GM23338 (cell line): Measurements from ENCODE around the gene PPP2R5E. TPM values are rescaled to one million over a fixed set of nuclear protein-coding genes. Genes with fewer than 3 reads are reported as not detected.
A peak's percentile ranks its signal among the peaks of the same experiment; 100 is the strongest.

Source experiments
- ATAC-seq: fragments of 200-7000 bp; cut with Tn5 transposase; 3 replicates; pipeline ENCODE4 v1.9.1; 2020
- DNase-seq: peaks from one replicate; pipeline ENCODE4 v3.0.0-alpha.2; 2015; ENCODE audit warnings: low spot score
- H2AFZ ChIP-seq: fragments of 200-600 bp; sonication (generic); 2 replicates; pipeline ENCODE4 v1.8.0; 2016; ENCODE audit warnings: antibody characterized with exemption, mild to moderate bottlenecking, moderate library complexity
- H3F3A ChIP-seq: fragments of 200-600 bp; sonication (generic); replicated peaks from 2 replicates; pipeline ENCODE4 v1.8.0; 2017; ENCODE audit warnings: antibody characterized with exemption, mixed run types, low read depth
- H3K27ac ChIP-seq: fragments of 200-600 bp; sonication (generic); 2 replicates; pipeline ENCODE4 v1.6.1; 2016; ENCODE audit warnings: low read depth
- H3K27me3 ChIP-seq: fragments of 200-600 bp; sonication (generic); 2 replicates; pipeline ENCODE4 v1.8.0; 2016; ENCODE audit warnings: mild to moderate bottlenecking, mixed run types, moderate library complexity; ENCODE audit not compliant: insufficient read depth
- H3K36me3 ChIP-seq: fragments of 200-600 bp; sonication (generic); 2 replicates; pipeline ENCODE4 v1.8.0; 2016; ENCODE audit warnings: mild to moderate bottlenecking; ENCODE audit not compliant: insufficient read depth
- H3K4me1 ChIP-seq: fragments of 200-600 bp; sonication (generic); 2 replicates; pipeline ENCODE4 v1.8.0; 2016; ENCODE audit warnings: mild to moderate bottlenecking, moderate library complexity; ENCODE audit not compliant: insufficient read depth
- H3K4me2 ChIP-seq: fragments of 200-600 bp; sonication (generic); 2 replicates; pipeline ENCODE4 v1.7.1; 2017; ENCODE audit warnings: mixed run types
- H3K4me3 ChIP-seq: fragments of 200-600 bp; sonication (generic); 2 replicates; pipeline ENCODE4 v1.6.1; 2016; ENCODE audit warnings: mixed run types
- H3K79me2 ChIP-seq: fragments of 200-600 bp; sonication (generic); replicated peaks from 2 replicates; pipeline ENCODE4 v1.8.0; 2017; ENCODE audit warnings: mild to moderate bottlenecking; ENCODE audit not compliant: insufficient read depth
- H3K9me2 ChIP-seq: fragments of 200-600 bp; sonication (generic); 2 replicates; pipeline ENCODE4 v1.8.0; 2017; ENCODE audit not compliant: insufficient read depth
- H4K20me1 ChIP-seq: fragments of 200-600 bp; sonication (generic); replicated peaks from 2 replicates; pipeline ENCODE4 v1.8.0; 2017; ENCODE audit warnings: mild to moderate bottlenecking; ENCODE audit not compliant: insufficient read depth
- H3K27ac Mint-ChIP-seq: 2 replicates; pipeline ENCODE4 v1.8.0; 2020; ENCODE audit warnings: inconsistent platforms, mild to moderate bottlenecking, moderate library complexity, mixed read lengths
- H3K27me3 Mint-ChIP-seq: 3 replicates; pipeline ENCODE4 v1.8.0; 2022; ENCODE audit warnings: low read depth, mild to moderate bottlenecking, moderate library complexity, mixed read lengths, inconsistent platforms; ENCODE audit not compliant: insufficient read depth, poor library complexity
- H3K36me3 Mint-ChIP-seq: 3 replicates; pipeline ENCODE4 v1.8.0; 2021; ENCODE audit warnings: low read depth, mild to moderate bottlenecking, inconsistent platforms, moderate library complexity, mixed read lengths
- H3K4me1 Mint-ChIP-seq: 3 replicates; pipeline ENCODE4 v1.8.0; 2020; ENCODE audit warnings: mild to moderate bottlenecking, inconsistent platforms, mixed read lengths
- H3K4me3 Mint-ChIP-seq: 3 replicates; pipeline ENCODE4 v1.8.0; 2021; ENCODE audit warnings: moderate library complexity, mild to moderate bottlenecking, inconsistent platforms, mixed read lengths
- H3K9me3 Mint-ChIP-seq: 3 replicates; pipeline ENCODE4 v1.8.0; 2020; ENCODE audit warnings: moderate library complexity, mild to moderate bottlenecking, inconsistent platforms, mixed read lengths
- CREB1 ChIP-seq: fragments of 250-450 bp; sonication (Bioruptor Pico); IDR thresholded peaks from 2 replicates; pipeline ENCODE4 v1.5.0; 2020; ENCODE audit warnings: low read depth, mild to moderate bottlenecking, moderate library complexity
- EZH2 ChIP-seq: fragments of 200-600 bp; sonication (generic); IDR thresholded peaks from one replicate; pipeline ENCODE4 v1.8.0; 2017; ENCODE audit warnings: antibody characterized with exemption, mild to moderate bottlenecking, low read depth; ENCODE audit not compliant: unreplicated experiment
- EZH2phosphoT487 ChIP-seq: fragments of 200-600 bp; sonication (generic); IDR thresholded peaks from one replicate; pipeline ENCODE4 v1.8.1; 2018; ENCODE audit warnings: antibody characterized with exemption; ENCODE audit not compliant: unreplicated experiment
- JUNB ChIP-seq: IDR thresholded peaks from one replicate; pipeline ENCODE4 v1.6.1; 2016; ENCODE audit warnings: antibody characterized with exemption; ENCODE audit not compliant: unreplicated experiment
- NANOG ChIP-seq: IDR thresholded peaks from 2 replicates; pipeline ENCODE4 v1.6.1; 2016; ENCODE audit warnings: antibody characterized with exemption, borderline replicate concordance
- POLR2AphosphoS5 ChIP-seq: IDR thresholded peaks from 2 replicates; pipeline ENCODE4 v1.6.1; 2016; ENCODE audit warnings: antibody characterized with exemption, low read depth
- REST ChIP-seq: IDR thresholded peaks from one replicate; pipeline ENCODE4 v1.6.1; 2018; ENCODE audit warnings: antibody characterized with exemption; ENCODE audit not compliant: unreplicated experiment
- STAT1 ChIP-seq: IDR thresholded peaks from one replicate; pipeline ENCODE4 v1.6.1; 2016; ENCODE audit warnings: antibody characterized with exemption; ENCODE audit not compliant: unreplicated experiment
- ZNF114 ChIP-seq: fragments of 250-450 bp; sonication (Bioruptor Pico); IDR thresholded peaks from 2 replicates; pipeline ENCODE4 v1.5.0; 2020; ENCODE audit warnings: mild to moderate bottlenecking, moderate library complexity
- ZNF331 ChIP-seq: fragments of 250-450 bp; sonication (Bioruptor Pico); IDR thresholded peaks from 2 replicates; pipeline ENCODE4 v1.5.0; 2020; ENCODE audit warnings: low read depth, mild to moderate bottlenecking, moderate library complexity
- polyA plus RNA-seq: library from polyadenylated mRNA; unstranded; fragments of >200 nt; fragmentation: Nextera tagmentation; extraction: Ambion mirVana; gene quantifications from 2 replicates; pipeline ENCODE4 v1.2.1, GENCODE V29; 2016
- total RNA-seq: library from RNA; depleted of rRNA; stranded (reverse); fragments of >200 nt; shearing (Covaris generic); gene quantifications from 2 replicates; pipeline ENCODE4 v1.2.3, GENCODE V29; 2014
- TF ChIP-seq, protein P1 (sequence below): IDR thresholded peaks from 2 replicates; pipeline ENCODE4 v1.6.1; 2016; ENCODE audit warnings: antibody characterized with exemption
- TF ChIP-seq, protein P2 (sequence below), 2 experiments: fragments of 200-600 bp in 1 of 2; sonication (generic) in 1 of 2; conservative IDR thresholded peaks; 2 replicates each; pipeline versions ENCODE4 v1.5.1 to v1.6.1; 2016 to 2017; ENCODE audit warnings: antibody characterized with exemption in 2 of 2, low read depth in 2 of 2, mild to moderate bottlenecking in 2 of 2, moderate library complexity in 1 of 2

The PPP2R5E gene
- total and polyA plus RNA-seq, 2 experiments from 2014 or later, result 40.9 to 45.5 TPM

DNA sequence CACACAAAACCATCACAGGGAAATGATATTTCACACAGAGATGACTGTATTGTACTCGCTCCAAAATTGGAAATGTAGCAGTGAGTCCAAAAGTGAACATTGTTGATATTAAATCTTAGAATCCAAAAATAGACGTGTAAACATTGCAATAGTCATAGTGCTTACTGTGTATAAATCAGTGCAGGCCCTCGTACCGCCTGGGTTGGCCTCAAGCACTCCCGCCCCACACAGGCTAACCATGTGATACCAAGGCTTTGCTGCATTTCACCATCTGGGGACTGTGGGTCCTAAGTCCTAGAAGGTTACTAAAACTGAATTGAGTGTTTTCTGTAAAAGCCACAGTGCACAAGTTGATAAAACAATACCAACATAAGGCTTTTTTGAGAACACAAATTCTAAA is 107.3 kb downstream of the PPP2R5E start:
- ATAC-seq (peak; percentile 38), DNase-seq (no peak)
- Histone ChIP-seq H3K4me3 (no peak overlapping the region), H3K4me1 (peaks cover 54% of the 10 kb centered on the region), H3K9me2 (no peaks in the 10 kb centered on the region), H2AFZ (no peak overlapping the region), H3K27ac (no peak overlapping the region), H4K20me1 (peaks cover 24% of the 10 kb centered on the region), H3K36me3 (no peaks in the 10 kb centered on the region), H3K4me2 (no peak overlapping the region), H3F3A (no peaks in the 10 kb centered on the region), H3K27me3 (no peaks in the 10 kb centered on the region), H3K79me2 (peaks cover 87% of the 10 kb centered on the region)
- H3K4me3 Mint-ChIP-seq, result no peak overlapping the region
- H3K9me3 Mint-ChIP-seq, result no peaks in the 10 kb centered on the region
- H3K36me3 Mint-ChIP-seq, result no peaks in the 10 kb centered on the region
- H3K27me3 Mint-ChIP-seq, result peaks cover 2% of the 10 kb centered on the region
- TF ChIP-seq JUNB, result no peak
- TF ChIP-seq EZH2phosphoT487, result no peak
- no peak for TF ChIP-seq NANOG
- TF ChIP-seq, protein P1, sequence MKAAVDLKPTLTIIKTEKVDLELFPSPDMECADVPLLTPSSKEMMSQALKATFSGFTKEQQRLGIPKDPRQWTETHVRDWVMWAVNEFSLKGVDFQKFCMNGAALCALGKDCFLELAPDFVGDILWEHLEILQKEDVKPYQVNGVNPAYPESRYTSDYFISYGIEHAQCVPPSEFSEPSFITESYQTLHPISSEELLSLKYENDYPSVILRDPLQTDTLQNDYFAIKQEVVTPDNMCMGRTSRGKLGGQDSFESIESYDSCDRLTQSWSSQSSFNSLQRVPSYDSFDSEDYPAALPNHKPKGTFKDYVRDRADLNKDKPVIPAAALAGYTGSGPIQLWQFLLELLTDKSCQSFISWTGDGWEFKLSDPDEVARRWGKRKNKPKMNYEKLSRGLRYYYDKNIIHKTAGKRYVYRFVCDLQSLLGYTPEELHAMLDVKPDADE, result no peak
- TF ChIP-seq POLR2AphosphoS5, result no peak
- TF ChIP-seq CREB1 (CRISPR knock-in tag), result no peak
- TF ChIP-seq EZH2, result no peak
- no peak for TF ChIP-seq ZNF114 (CRISPR knock-in tag)
- no peak for TF ChIP-seq ZNF331 (CRISPR knock-in tag)
- TF ChIP-seq, protein P2, sequence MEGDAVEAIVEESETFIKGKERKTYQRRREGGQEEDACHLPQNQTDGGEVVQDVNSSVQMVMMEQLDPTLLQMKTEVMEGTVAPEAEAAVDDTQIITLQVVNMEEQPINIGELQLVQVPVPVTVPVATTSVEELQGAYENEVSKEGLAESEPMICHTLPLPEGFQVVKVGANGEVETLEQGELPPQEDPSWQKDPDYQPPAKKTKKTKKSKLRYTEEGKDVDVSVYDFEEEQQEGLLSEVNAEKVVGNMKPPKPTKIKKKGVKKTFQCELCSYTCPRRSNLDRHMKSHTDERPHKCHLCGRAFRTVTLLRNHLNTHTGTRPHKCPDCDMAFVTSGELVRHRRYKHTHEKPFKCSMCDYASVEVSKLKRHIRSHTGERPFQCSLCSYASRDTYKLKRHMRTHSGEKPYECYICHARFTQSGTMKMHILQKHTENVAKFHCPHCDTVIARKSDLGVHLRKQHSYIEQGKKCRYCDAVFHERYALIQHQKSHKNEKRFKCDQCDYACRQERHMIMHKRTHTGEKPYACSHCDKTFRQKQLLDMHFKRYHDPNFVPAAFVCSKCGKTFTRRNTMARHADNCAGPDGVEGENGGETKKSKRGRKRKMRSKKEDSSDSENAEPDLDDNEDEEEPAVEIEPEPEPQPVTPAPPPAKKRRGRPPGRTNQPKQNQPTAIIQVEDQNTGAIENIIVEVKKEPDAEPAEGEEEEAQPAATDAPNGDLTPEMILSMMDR (conservative IDR thresholded peaks at IDR 0.05; ENCODE audit: low read depth in 2 of 2), result no peak
- no peak for TF ChIP-seq STAT1
- TF ChIP-seq REST, result no peak
- peaks cover 53% of the 10 kb centered on the region for H3K4me1 Mint-ChIP-seq
- no peak overlapping the region for H3K27ac Mint-ChIP-seq
